ENCODE results near the gene TKTL1.

TKTL1 gene

DNA sequence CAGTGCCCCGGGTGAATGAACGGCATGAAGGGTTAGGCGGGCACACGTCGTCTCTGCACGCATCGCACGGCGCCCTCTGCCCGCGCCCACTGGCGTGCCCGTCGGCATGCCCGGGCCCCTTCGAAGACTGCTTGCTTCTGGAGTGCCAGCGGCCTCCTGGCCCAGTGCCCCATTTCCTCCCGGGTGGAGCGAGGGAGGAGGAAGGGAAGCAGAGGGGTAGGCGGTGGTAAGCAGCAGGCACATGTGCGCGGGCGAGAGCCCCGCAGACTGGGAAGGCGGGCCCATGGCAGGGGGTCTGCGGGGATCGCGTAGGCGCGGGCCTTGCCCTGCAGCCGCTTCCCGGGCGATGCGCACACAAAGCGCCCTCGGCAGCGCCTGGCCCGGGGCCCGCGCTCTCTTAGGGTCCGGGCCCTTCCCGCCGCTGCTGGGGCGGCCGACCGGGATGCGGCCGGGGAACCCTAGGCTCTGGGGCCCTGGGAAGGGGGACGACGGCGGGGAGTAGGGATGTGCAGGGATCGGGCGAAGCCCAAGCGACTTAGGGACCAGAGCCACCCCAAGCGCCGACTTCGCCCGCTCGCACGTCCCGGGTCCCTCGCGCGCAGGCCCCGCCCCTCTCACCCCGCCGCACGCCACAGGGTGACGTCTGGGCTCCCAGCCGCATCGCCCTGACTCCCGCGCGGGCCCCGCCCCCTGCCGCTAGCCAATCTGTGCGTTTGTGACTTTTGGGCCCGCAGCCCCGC lies 82.6 kb downstream of the TKTL1 start:
- DNase-seq (ENCODE audit: low read depth) = no peak

DNA sequence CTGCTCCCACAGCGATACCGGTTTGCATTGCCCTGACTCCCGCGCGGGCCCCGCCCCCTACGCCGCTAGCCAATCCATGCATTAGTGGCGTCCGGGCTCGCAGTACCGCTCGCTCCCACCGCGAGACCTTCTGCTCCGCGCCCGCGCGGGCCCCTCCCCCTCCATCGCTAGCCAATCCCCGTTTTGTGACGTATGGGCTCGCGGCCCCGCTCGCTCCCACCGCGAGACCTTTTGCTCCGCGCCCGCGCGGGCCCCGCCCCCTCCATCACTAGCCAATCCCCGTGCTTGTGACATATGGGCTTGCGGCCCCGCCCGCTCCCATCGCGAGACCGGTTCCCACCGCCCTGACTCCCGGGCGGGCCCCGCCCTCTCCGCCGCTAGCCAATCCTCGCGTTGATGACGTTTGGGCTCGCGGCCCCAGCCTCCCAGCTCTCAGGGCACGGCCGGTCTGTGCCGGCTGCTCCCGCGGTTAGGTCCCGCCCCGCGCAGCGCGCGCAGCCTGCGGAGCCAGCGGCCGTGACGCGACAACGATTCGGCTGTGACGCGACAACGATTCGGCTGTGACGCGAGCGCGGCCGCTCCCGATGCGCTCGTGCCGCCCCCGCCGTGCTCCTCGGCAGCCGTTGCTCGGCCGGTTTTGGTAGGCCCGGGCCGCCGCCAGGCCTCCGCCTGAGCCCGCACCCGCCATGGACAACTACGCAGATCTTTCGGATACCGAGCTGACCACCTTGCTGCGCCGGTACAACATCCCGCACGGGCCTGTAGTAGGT lies 83.4 kb downstream of the TKTL1 start, which contains the start of gene EMD:
Gene EMD, plus strand, starts transcription at position 497 of the 770 bp plus-strand sequence. Its CDS starts 190 bp downstream, at position 687.
- DNase-seq (ENCODE audit: low read depth) = peak; percentile 94

DNA sequence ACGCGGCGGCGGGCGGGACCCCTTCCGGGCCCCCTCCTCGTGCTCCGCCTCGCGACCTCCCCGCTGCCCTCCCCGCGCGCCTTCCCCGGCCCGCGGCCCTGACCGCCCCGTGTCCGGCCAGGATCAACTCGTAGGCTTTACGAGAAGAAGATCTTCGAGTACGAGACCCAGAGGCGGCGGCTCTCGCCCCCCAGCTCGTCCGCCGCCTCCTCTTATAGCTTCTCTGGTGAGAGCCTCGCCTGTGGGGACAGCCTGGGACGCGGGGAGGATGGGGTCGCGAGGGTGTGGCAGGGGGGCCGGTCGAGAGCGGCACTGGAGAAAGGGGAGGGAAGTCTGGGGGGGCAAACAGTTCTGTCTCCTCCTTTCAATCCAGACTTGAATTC lies 84.0 kb downstream of the TKTL1 start:
- DNase-seq (ENCODE audit: low read depth) = no peak

All from stromal cell of bone marrow (primary cell).